Gastrocnemius medialis (tissue), 4 donors: ENCODE measurements around the gene KAZN.

Experiments used
- CTCF ChIP-seq, 5 experiments: fragments of 450-650 bp in 3 of 5; fragments of 200-600 bp in 2 of 5; sonication (generic) in 2 of 5; IDR thresholded peaks in 4 of 5; conservative IDR thresholded peaks in 1 of 5; 1 replicate in 4 of 5; 2 replicates in 1 of 5; pipeline ENCODE4 v1.5.1; 2016 to 2019; ENCODE audit warnings: antibody characterized with exemption in 5 of 5, mild to moderate bottlenecking in 3 of 5, moderate library complexity in 3 of 5
- POLR2A ChIP-seq, 2 donors: fragments of 450-650 bp; IDR thresholded peaks; one replicate each; pipeline ENCODE4 v1.6.1; 2017; ENCODE audit warnings: antibody characterized with exemption in 2 of 2, mild to moderate bottlenecking in 2 of 2, moderate library complexity in 2 of 2

GRCh38 chr1:15056515-15057285, 458.2 kb downstream of the KAZN start:
- TF ChIP-seq CTCF (IDR thresholded peaks at IDR 0.05 in 4 of 5, conservative IDR thresholded peaks at IDR 0.05 in 1 of 5), result no peak
- no peak for TF ChIP-seq POLR2A (IDR thresholded peaks at IDR 0.05)
